GM12891 (cell line): ENCODE measurements around the gene DNAJC9.
"Not testable (repeated sequence)": the region's sequence is repeated elsewhere in the genome, so short reads cannot be mapped to it uniquely, and the experiment has no call there.

Experiments
- DNase-seq: peaks from one replicate; pipeline ENCODE4 v3.0.0; 2011; ENCODE audit warnings: low spot score; ENCODE audit not compliant: insufficient read length
- FAIRE-seq: peaks from 2 replicates; lab custom pipeline; 2011; peaks lifted over from hg19 to GRCh38; lab: Jason Lieb, UNC
- PAX5 ChIP-seq: IDR thresholded peaks from 2 replicates; pipeline ENCODE4 v1.6.1; 2011; ENCODE audit warnings: low read length, moderate library complexity, mild to moderate bottlenecking; ENCODE audit not compliant: insufficient read depth, severe bottlenecking
- POLR2A ChIP-seq: IDR thresholded peaks from 2 replicates; pipeline ENCODE4 v1.6.1; 2011; ENCODE audit warnings: low read depth, low read length, control low read depth
- POLR2AphosphoS5 ChIP-seq: IDR thresholded peaks from 2 replicates; pipeline ENCODE4 v1.6.1; 2011; ENCODE audit warnings: low read depth, low read length, control low read depth
- POU2F2 ChIP-seq: IDR thresholded peaks from 2 replicates; pipeline ENCODE4 v1.6.1; 2011; ENCODE audit warnings: low read depth, mild to moderate bottlenecking, control low read depth, low read length, moderate library complexity
- SPI1 ChIP-seq: IDR thresholded peaks from 2 replicates; pipeline ENCODE4 v1.6.1; 2011; ENCODE audit warnings: low read depth, low read length, control low read depth
- TAF1 ChIP-seq: IDR thresholded peaks from 2 replicates; pipeline ENCODE4 v1.6.1; 2011; ENCODE audit warnings: low read depth, low read length, control low read depth

The DNAJC9 gene

DNA sequence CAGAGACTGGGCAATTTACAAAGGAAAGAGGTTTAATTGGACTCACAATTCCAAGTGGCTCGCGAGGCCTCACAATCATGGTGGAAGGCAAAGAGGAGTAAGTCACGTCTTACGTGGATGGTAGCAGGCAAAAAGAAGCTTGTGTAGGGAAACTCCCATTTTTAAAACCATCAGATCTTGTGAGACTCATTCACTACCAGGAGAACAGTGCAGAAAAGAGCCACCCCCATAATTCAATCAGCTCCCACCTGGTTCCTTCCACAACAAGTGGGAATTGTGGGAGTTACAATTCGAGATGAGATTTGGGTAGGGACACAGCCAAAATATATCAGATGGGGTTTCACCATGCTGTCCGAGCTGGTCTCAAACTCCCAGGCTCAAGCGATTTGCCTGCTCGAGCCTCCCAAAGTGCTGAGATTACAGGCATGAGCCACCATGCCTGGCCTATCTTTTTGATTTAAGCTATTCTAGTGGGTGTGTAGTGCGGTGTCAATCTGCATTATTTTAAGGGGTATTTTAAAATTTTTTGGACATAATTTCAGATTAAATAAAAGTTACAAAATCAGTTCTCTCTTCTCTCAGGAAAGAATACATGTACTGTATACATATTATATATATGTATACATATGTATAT lies 14.4 kb upstream of the DNAJC9 start:
- TF ChIP-seq POLR2A: no peak
- TF ChIP-seq PAX5: no peak
- no peak for TF ChIP-seq SPI1
- TF ChIP-seq POLR2AphosphoS5: no peak
- TF ChIP-seq POU2F2: no peak
- no peak for TF ChIP-seq TAF1
- FAIRE-seq (no peak), DNase-seq (no peak)

DNA sequence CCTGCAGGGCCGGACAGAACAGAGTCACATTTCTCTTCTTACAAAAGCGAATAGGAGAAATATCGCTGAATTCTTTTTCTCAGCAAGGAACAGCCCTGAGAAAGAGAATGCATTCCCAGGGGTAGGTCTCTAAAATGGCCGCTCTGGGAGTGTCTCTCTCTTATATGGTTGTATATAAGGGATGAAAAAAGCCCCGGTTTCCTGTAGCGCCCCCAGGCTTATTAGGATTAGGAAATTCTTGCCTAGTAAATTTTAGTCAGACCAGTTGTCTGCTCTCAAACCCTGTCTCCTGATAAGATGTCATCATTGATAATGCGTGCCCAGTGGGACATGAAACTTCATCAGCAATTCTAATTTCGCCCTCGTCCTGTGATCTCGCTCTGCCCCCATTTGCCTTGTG lies 11.6 kb upstream of the DNAJC9 start:
- DNase-seq, FAIRE-seq: not testable (repeated sequence)

DNA sequence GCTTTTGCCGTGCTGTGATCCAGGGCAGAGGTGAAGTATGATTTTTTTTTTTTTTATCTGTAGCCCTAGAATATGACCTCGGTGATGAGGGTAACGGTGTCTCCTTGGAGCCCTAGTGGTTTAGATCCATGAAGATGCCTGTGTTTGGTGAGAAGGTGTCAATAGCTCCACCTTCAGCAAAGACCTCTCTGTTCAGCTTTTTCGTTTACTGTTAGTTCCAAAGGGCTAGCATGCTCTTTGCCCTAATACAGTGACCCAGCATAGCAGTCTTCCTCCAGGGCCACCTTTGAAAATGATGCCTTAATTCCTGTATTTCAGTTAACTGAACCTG lies 6.1 kb upstream of the DNAJC9 start:
- no peak for TF ChIP-seq TAF1
- no peak for TF ChIP-seq PAX5
- no peak for TF ChIP-seq POU2F2
- TF ChIP-seq POLR2A: no peak
- no peak for TF ChIP-seq POLR2AphosphoS5
- no peak for TF ChIP-seq SPI1
- FAIRE-seq: peak; percentile 26
- DNase-seq: peak; percentile 26

DNA sequence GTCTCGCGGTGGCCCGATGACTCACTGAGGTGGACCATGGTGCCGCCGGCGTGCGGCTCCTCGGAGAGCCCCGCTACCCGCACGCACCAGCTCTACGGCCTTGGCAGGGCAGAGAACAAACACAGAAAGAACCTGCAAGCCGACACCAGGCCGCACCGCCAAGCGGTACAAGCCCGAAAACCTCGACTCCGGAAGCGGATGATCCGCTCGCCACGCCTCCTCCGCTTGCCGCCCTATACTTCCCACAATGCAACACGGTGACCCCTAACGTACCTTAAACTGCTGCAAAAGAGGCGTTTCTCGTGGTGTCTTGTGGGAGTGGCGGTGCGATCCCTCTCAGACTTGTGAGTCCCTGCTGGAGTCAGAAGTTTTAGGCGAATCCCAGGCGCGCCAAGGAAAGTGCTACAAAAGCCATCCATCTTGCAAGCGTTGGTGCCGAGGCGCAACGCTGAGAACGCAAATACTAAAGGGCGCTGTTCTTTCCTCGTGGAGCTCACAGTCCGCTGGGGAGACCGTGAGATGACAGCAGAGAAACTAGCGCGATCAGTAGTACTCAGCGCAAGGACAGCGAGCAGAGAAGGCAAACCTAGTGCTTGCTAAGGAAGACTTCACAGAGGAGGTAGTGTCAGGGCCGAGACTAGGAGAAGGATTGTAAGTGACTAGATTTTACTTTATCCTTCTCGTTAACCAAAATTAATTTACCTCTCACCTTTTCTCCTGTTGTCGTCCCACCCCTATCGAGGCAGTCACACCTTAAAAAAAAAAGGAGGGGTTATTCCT lies 5.6 kb upstream of the DNAJC9 start, which contains the start of gene MRPS16:
Gene MRPS16 (minus strand): TSS at position 200 of the 780 bp plus-strand sequence. CDS start 162 bp downstream, at position 38.
- DNase-seq (peak; percentile 77), FAIRE-seq (peak; percentile 97)
- peak; percentile 68; the same call in 1 of the 2 replicates for TF ChIP-seq POU2F2
- TF ChIP-seq SPI1: no peak
- no peak for TF ChIP-seq PAX5
- TF ChIP-seq TAF1: peak; percentile 84
- peak; percentile 97 for TF ChIP-seq POLR2AphosphoS5
- peak; percentile 96 for TF ChIP-seq POLR2A

DNA sequence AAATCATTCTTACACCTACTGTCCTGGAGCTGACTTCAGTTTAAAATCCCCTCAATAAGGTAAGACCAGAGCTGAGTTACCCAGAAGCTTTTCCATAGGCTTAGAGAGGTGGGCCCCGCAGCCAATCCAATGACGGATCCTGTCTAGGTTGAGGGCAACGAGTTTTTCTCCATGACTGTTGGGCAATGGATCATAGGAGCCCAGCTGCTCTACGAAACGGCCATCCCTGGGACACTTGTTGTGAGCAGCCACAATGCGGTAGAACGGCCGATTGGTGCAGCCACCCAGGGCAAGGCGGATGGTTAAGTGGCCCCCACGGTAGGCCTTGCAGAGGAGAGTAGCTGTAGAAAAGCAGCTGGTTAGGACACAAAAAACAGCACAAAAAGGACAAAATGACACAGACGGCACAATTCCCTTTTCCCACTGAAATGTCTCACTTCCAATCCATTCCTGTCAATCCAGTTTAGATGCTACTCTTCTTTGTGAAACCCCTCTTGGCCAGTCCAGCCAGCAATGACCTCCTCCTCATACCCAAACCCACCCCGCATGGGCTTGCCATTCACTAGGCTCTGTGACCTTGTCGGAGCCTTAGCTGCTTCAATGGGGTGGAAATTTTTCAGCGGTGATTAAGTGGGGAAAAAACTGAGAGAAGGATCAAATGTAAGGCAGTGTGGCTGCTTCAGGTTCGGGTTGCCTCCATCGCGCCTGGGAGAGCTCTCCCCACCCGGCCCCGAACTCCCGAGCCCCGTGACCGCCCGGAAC lies 4.8 kb upstream of the DNAJC9 start:
- DNase-seq: no peak
- TF ChIP-seq SPI1 (no peak), POLR2A (no peak), TAF1 (no peak), PAX5 (no peak), POU2F2 (no peak), POLR2AphosphoS5 (no peak)
- FAIRE-seq: peak; percentile 33

DNA sequence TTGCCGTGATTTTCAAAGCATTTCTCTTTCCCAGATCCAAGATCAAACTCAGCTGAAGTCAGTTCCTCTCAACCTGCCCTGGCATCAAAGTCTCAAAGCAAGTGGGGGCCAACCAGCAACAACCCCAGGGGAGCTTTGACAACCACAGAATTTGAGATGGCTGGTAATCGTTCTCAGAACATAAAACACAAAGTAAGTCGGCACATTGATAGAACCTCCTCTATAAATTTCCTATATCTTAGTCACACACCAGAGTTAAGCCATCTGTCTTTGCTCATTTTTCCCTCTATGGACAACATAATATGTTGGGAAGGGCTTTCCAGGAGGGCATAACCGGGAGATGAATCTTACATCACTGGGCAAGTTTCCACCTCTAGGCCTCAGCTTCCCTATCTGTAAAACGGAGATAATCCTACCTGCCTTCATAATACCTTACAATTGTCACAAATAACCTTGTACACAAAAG lies 1.2 kb upstream of the DNAJC9 start:
- FAIRE-seq (no peak), DNase-seq (no peak)
- TF ChIP-seq TAF1 (no peak), SPI1 (no peak)

DNA sequence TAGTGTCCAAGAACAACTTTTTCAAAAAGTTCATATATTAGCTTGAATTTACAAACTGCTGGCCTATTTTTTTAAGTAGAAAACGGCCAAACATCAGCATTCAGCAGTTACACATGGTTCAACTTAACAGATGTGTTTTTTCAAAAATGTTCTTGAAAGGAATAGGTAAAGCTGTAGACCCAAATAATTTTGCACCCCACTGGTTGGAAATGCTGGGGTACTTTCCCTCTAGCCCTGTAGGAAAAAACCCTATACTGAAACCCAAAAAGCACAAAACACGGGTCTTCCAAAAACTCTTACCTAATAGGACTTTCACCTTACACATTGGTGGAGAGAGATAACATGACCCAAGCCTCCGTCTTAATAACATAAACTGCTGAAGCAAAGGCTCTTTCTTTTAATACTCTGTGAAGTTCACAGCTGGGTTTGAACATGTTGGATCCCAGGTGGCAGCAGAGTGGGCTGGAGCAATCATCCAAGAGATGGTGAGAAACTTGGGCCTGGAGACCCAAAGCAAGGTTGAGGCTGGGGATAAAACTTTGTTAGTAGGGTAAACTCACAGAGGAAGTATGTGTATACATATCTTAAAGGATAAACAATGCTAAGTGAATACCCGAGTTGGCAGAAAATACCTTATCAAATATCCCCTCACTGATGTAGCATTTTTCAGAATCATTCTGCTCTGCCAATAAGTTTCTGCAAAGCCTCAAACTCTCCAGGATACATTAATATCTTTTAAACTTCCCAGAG lies 629 bp upstream of the DNAJC9 start:
- DNase-seq (no peak), FAIRE-seq (no peak)
- no peak for TF ChIP-seq POLR2A
- no peak for TF ChIP-seq SPI1
- no peak for TF ChIP-seq POU2F2
- no peak for TF ChIP-seq POLR2AphosphoS5
- TF ChIP-seq PAX5: no peak
- TF ChIP-seq TAF1: no peak

DNA sequence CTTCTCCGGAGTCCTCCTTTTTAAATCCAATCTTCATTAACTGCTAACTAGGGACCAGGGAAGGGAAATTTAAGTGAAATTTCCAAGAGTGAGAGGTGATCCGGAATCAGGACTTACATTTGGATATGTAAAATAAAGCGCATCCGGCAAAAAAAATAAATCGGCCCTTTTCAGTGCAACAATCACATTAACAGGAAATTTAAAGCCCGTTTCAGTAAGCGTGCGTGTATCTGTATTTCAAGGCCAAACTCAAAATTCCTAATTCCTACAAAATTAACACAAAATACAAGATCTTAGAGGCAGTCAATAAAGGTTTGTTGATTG lies 771 bp downstream of the DNAJC9 start:
- TF ChIP-seq POU2F2 (no peak), TAF1 (no peak), SPI1 (no peak), POLR2AphosphoS5 (no peak), PAX5 (no peak), POLR2A (no peak)
- DNase-seq (no peak), FAIRE-seq (no peak)

DNA sequence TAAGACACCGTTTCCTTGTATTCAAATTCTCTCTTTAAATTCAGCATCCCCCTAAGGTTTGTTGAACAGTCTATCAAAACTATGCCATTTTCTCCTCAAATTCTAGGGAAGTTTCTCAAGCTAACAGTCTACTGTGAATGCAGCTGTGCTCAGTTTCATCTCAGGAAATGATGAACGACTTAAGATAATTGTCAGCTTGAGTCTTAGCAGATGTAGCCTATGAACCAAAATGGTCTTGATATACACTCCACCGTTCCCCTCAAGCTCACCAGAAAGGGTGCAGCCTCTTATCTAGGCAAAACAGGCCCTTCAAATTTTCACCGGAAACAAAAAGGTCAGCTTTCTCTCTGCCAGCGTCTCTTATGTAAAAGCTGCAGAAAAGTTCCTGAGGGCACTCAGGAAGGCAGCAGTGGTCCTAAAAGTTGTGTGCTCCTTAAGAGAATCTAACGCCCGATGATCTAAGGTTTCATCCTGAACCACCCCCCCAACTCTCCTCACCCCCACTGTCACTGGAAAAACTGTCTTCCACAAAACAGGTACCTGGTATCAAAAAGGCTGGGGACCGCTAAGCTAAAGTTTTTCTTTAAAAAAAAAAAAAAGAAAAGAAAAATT lies 2.1 kb downstream of the DNAJC9 start:
- no peak for DNase-seq
- TF ChIP-seq POU2F2 (no peak), PAX5 (no peak), SPI1 (no peak), POLR2AphosphoS5 (no peak), POLR2A (no peak), TAF1 (no peak)

More for the DNA sequence above, 2.1 kb downstream of the DNAJC9 start:
- no peak for FAIRE-seq
